ENCODE data around the gene SSRP1.
"Not testable (repeated sequence)": the region's sequence is repeated elsewhere in the genome, so short reads cannot be mapped to it uniquely, and the experiment has no call there.

DNA sequence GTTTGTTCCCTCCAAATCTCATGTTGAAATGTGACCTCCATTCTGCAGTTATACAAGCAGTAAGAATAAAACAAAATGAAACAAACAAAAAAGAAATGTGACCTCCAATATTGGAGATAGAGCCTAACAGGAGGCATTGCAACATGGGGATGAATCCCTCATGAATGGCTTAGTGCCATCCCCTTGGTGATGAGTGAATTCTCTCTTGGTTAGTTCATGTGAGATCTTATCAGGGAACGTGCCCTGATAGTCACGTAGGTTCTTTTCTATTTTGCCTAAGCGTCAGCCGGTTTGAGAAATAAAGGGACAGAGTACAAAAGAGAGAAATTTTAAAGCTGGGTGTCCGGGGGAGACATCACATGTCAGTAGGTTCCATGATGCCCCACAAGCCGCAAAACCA lies 54.1 kb downstream of the SSRP1 start:
- TF ChIP-seq, protein P1, sequence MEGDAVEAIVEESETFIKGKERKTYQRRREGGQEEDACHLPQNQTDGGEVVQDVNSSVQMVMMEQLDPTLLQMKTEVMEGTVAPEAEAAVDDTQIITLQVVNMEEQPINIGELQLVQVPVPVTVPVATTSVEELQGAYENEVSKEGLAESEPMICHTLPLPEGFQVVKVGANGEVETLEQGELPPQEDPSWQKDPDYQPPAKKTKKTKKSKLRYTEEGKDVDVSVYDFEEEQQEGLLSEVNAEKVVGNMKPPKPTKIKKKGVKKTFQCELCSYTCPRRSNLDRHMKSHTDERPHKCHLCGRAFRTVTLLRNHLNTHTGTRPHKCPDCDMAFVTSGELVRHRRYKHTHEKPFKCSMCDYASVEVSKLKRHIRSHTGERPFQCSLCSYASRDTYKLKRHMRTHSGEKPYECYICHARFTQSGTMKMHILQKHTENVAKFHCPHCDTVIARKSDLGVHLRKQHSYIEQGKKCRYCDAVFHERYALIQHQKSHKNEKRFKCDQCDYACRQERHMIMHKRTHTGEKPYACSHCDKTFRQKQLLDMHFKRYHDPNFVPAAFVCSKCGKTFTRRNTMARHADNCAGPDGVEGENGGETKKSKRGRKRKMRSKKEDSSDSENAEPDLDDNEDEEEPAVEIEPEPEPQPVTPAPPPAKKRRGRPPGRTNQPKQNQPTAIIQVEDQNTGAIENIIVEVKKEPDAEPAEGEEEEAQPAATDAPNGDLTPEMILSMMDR (IDR thresholded peaks at IDR 0.05 in 4 of 5, conservative IDR thresholded peaks at IDR 0.05 in 1 of 5): not testable (repeated sequence)
- TF ChIP-seq POLR2A (IDR thresholded peaks at IDR 0.05): not testable (repeated sequence)

Measured in gastrocnemius medialis (tissue), 4 donors.